Spleen (tissue), 11 donors: Measurements from ENCODE around the gene PDE4D. TPM values are rescaled to one million over a fixed set of nuclear protein-coding genes. Genes with fewer than 3 reads are reported as not detected.

ENCODE experiments used
- DNase-seq: peaks from one replicate; pipeline ENCODE4 v3.0.0-alpha.2; 2020
- H3K27ac ChIP-seq, 8 donors: fragments of 200-600 bp; sonication (generic) in 7 of 8; 1 replicate in 4 of 8; 2 replicates in 4 of 8; pipeline versions ENCODE4 v1.5.0 to v1.8.0; 2016 to 2021; ENCODE audit warnings: inconsistent platforms in 4 of 8, mild to moderate bottlenecking in 4 of 8, moderate library complexity in 1 of 8
- H3K27me3 ChIP-seq, 7 donors: fragments of 200-600 bp; sonication (generic) in 6 of 7; replicated peaks in 1 of 7; 1 replicate in 4 of 7; 2 replicates in 3 of 7; pipeline versions ENCODE4 v1.5.0 to v1.8.0; 2016 to 2021; ENCODE audit warnings: inconsistent platforms in 3 of 7, mild to moderate bottlenecking in 1 of 7
- H3K36me3 ChIP-seq, 6 donors: fragments of 200-600 bp; sonication (generic) in 5 of 6; 1 replicate in 4 of 6; 2 replicates in 2 of 6; pipeline versions ENCODE4 v1.5.0 to v1.8.0; 2016 to 2021; ENCODE audit warnings: inconsistent platforms in 2 of 6
- H3K4me1 ChIP-seq, 6 donors: fragments of 200-600 bp; sonication (generic) in 5 of 6; 1 replicate in 3 of 6; 2 replicates in 3 of 6; pipeline versions ENCODE4 v1.5.0 to v1.8.0; 2016 to 2021; ENCODE audit warnings: inconsistent platforms in 3 of 6
- H3K4me3 ChIP-seq, 8 donors: fragments of 200-600 bp; sonication (generic) in 7 of 8; 1 replicate in 4 of 8; 2 replicates in 4 of 8; pipeline versions ENCODE4 v1.5.0 to v1.8.0; 2016 to 2021; ENCODE audit warnings: inconsistent platforms in 4 of 8, mild to moderate bottlenecking in 4 of 8, moderate library complexity in 2 of 8
- H3K9me3 ChIP-seq, 8 donors: fragments of 200-600 bp; sonication (generic) in 7 of 8; 1 replicate in 4 of 8; 2 replicates in 4 of 8; pipeline versions ENCODE4 v1.5.0 to v1.8.0; 2016 to 2021; ENCODE audit warnings: inconsistent platforms in 4 of 8
- POLR2A ChIP-seq, 3 donors: fragments of 450-650 bp; IDR thresholded peaks; one replicate each; pipeline ENCODE4 v1.5.1; 2017; ENCODE audit warnings: antibody characterized with exemption in 3 of 3, mild to moderate bottlenecking in 1 of 3
- POLR2AphosphoS5 ChIP-seq, 3 donors: sonication (generic); formaldehyde crosslinking; IDR thresholded peaks; one replicate each; pipeline ENCODE4 v1.5.1; 2017; ENCODE audit warnings: antibody characterized with exemption in 3 of 3
- WGBS, 5 donors: extraction: QIAGEN DNeasy Blood & Tissue Kit in 3 of 5; methylation state at CpG; one replicate each; pipeline versions ENCODE4 v1.1.5 to v1.1.7; 2013 to 2018; 5-methylcytosine and 5-hydroxymethylcytosine counted together
- intact Hi-C: fragments of 100-400 bp; cut with DNase I; formaldehyde crosslinking; loops from one replicate; pipeline ENCODE4 v1.15.0; 2023; ENCODE audit warnings: low total_unique reads
- polyA plus RNA-seq, 3 donors: library from polyadenylated mRNA; stranded (reverse); fragments of 200-250 nt; gene quantifications; one replicate each; pipeline ENCODE4 v1.2.1, GENCODE V29; 2013
- total RNA-seq, 7 donors: library from RNA; depleted of rRNA in 3 of 7; stranded (reverse); fragments of >200 nt in 3 of 7; fragmentation: NEBNext Ultra II Directional in 4 of 7; extraction: Animal tissue kit (Norgen Biotek cat#: 25700) in 4 of 7; gene quantifications; one replicate each; pipeline versions ENCODE4 v1.1.0 to v1.2.1, GENCODE V29; 2016 to 2021
- TF ChIP-seq, protein P1 (sequence below), 11 experiments: fragments of 200-600 bp in 7 of 11; fragments of 450-650 bp in 4 of 11; sonication (generic) in 4 of 11; IDR thresholded peaks in 8 of 11; conservative IDR thresholded peaks in 3 of 11; 1 replicate in 7 of 11; 2 replicates in 4 of 11; pipeline versions ENCODE4 v1.4.0 to v1.8.0; 2016 to 2021; ENCODE audit warnings: antibody characterized with exemption in 11 of 11, inconsistent platforms in 4 of 11, mild to moderate bottlenecking in 1 of 11
- donor health status: healthy with polysubstance abuse.
- donor health status: DM: no; HTN: no; CAD: no; lungs with moderate emphysema.
- donor health status: DM: no; HTN: no; CAD: no.
- donor health status: Bipolar disorder and iron deficiency.
- donor health status: healthy.
- donor health status: DM: no; HTN: no; CAD: no.
- donor health status: DM: yes; HTN: yes; CAD: no.

PDE4D gene
- total and polyA plus RNA-seq, 10 donors, result 0.88 to 51.8 (median 18.2) TPM

DNA sequence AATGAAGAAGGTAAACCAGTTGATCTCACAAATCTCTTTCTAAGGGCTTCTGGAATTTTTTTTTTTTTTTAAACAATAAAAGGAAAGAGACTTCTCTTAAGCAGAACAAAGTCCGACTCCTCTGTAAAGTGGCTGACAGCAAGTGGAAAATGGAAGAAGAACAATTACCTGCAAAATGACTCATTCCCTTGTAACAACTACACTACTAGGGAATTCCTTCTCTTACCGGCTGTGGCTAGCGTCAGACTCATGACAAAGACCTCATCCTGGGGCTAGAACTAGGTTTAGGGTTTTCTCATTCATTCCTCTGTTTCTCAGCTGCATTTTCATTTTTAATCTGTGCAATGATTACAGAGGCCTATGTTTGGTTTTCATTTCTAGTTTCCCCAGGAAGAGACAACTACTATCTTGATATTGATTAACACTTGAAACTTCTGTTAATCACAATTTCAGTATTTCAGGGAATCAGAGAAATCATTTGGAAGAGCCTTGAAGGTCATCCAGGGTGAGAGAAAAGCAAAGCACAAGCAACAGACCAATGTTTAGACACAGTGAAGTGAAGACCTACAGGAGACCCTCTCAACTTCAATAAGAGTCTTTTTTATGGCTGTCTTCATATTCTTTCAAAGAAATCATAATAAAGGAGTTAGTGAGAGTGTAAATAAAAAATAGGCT, 872.8 kb downstream of the PDE4D start:
- peaks cover 0 to 4% (median 1%) of the 10 kb centered on the region in 8 donors for H3K9me3 ChIP-seq
- H3K27me3 ChIP-seq, result no peaks in the 10 kb centered on the region
- 67 to 78% (median 68%) methylated on average over 3 of the region's 3 CpGs for whole genome bisulfite sequencing, 5 donors
- no peaks in the 10 kb centered on the region for H3K4me1 ChIP-seq
- intact Hi-C loops, result no loop called here
- H3K4me3 ChIP-seq, result no peak overlapping the region
- TF ChIP-seq POLR2AphosphoS5 (IDR thresholded peaks at IDR 0.05) (no peak), POLR2A (IDR thresholded peaks at IDR 0.05) (no peak)
- TF ChIP-seq, protein P1, sequence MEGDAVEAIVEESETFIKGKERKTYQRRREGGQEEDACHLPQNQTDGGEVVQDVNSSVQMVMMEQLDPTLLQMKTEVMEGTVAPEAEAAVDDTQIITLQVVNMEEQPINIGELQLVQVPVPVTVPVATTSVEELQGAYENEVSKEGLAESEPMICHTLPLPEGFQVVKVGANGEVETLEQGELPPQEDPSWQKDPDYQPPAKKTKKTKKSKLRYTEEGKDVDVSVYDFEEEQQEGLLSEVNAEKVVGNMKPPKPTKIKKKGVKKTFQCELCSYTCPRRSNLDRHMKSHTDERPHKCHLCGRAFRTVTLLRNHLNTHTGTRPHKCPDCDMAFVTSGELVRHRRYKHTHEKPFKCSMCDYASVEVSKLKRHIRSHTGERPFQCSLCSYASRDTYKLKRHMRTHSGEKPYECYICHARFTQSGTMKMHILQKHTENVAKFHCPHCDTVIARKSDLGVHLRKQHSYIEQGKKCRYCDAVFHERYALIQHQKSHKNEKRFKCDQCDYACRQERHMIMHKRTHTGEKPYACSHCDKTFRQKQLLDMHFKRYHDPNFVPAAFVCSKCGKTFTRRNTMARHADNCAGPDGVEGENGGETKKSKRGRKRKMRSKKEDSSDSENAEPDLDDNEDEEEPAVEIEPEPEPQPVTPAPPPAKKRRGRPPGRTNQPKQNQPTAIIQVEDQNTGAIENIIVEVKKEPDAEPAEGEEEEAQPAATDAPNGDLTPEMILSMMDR (IDR thresholded peaks at IDR 0.05 in 8 of 11, conservative IDR thresholded peaks at IDR 0.05 in 3 of 11), result no peak
- no peak for DNase-seq
- peaks cover 0 to 6% (median 0%) of the 10 kb centered on the region in 6 donors for H3K36me3 ChIP-seq
- H3K27ac ChIP-seq, result no peak overlapping the region

GRCh38 chr5:59019078-59019477, 874.4 kb downstream of the PDE4D start:
- intact Hi-C loops, result no loop called here

GRCh38 chr5:59016925-59017324, 876.6 kb downstream of the PDE4D start:
- no peak for DNase-seq
- no peak overlapping the region for H3K4me3 ChIP-seq
- TF ChIP-seq POLR2A (IDR thresholded peaks at IDR 0.05) (no peak), POLR2AphosphoS5 (IDR thresholded peaks at IDR 0.05) (no peak)
- TF ChIP-seq, protein P1 (IDR thresholded peaks at IDR 0.05 in 8 of 11, conservative IDR thresholded peaks at IDR 0.05 in 3 of 11), result no peak
- 93 to 95% (median 94%) methylated on average over 5 of the region's 5 CpGs for WGBS, 5 donors
- H3K27ac ChIP-seq, result no peak overlapping the region
- no peaks in the 10 kb centered on the region for H3K4me1 ChIP-seq
- intact Hi-C loops, result no loop called here
- H3K36me3 ChIP-seq, result peaks cover 0 to 6% (median 0%) of the 10 kb centered on the region in 6 donors
- no peaks in the 10 kb centered on the region for H3K27me3 ChIP-seq
- peaks cover 0 to 17% (median 9%) of the 10 kb centered on the region in 8 donors for H3K9me3 ChIP-seq

More at GRCh38 chr5:59019078-59019477, 874.4 kb downstream of the PDE4D start:
- Histone ChIP-seq H3K36me3 (peaks cover 0 to 6% (median 0%) of the 10 kb centered on the region in 6 donors), H3K4me1 (no peaks in the 10 kb centered on the region), H3K27ac (no peak overlapping the region), H3K27me3 (no peaks in the 10 kb centered on the region), H3K4me3 (no peak overlapping the region), H3K9me3 (peaks cover 0 to 6% (median 4%) of the 10 kb centered on the region in 8 donors)
- TF ChIP-seq, protein P1 (IDR thresholded peaks at IDR 0.05 in 8 of 11, conservative IDR thresholded peaks at IDR 0.05 in 3 of 11), result no peak
- TF ChIP-seq POLR2AphosphoS5 (IDR thresholded peaks at IDR 0.05) (no peak), POLR2A (IDR thresholded peaks at IDR 0.05) (no peak)
- no peak for DNase-seq
- 71 to 92% (median 78%) methylated on average over 1 of the region's 1 CpG for WGBS, 5 donors

- intact Hi-C loops, result loop anchor here (5.0 kb wide), 1 partner anchor 117 kb away; no protein-coding TSS in a partner anchor
Observed at GRCh38 chr5:59008816-59009473, 884.6 kb downstream of the PDE4D start.

More at GRCh38 chr5:59008816-59009473, 884.6 kb downstream of the PDE4D start:
- Histone ChIP-seq H3K36me3 (no peaks in the 10 kb centered on the region), H3K9me3 (peaks cover 0 to 21% (median 10%) of the 10 kb centered on the region in 8 donors), H3K27ac (no peak overlapping the region), H3K4me3 (no peak overlapping the region), H3K27me3 (no peaks in the 10 kb centered on the region), H3K4me1 (peaks cover 0 to 30% (median 7%) of the 10 kb centered on the region in 6 donors)
- no peak for TF ChIP-seq POLR2AphosphoS5 (IDR thresholded peaks at IDR 0.05)
- no peak for TF ChIP-seq POLR2A (IDR thresholded peaks at IDR 0.05)
- TF ChIP-seq, protein P1 (IDR thresholded peaks at IDR 0.05 in 8 of 11, conservative IDR thresholded peaks at IDR 0.05 in 3 of 11), result no peak
- no peak for DNase-seq
